B cell (primary cell): ENCODE data around the gene CTBP2. TPM values are rescaled to one million over a fixed set of nuclear protein-coding genes. Genes with fewer than 3 reads are reported as not detected.

Experiments
- ATAC-seq: fragments of 200-7000 bp; cut with Tn5 transposase; one replicate; pipeline ENCODE4 v1.10.0; 2021; ENCODE audit warnings: low read depth, mild to moderate bottlenecking, moderate number of reproducible peaks, moderate library complexity
- CTCF ChIA-PET: fragments of 350-600 bp; sonication (Branson Sonifier 250); formaldehyde crosslinking; loops from one replicate; lab custom pipeline; 2021; ENCODE audit warnings: antibody characterized with exemption, inconsistent platforms; lab: Charles Lee
- POLR2A ChIA-PET: fragments of 350-600 bp; sonication (Branson Sonifier 250); formaldehyde crosslinking; loops from one replicate; lab custom pipeline; 2021; ENCODE audit warnings: antibody characterized with exemption; lab: Charles Lee
- DNase-seq: peaks from one replicate; pipeline ENCODE4 v3.0.0; 2013
- H2AFZ ChIP-seq: 2 replicates; pipeline ENCODE4 v1.6.1; 2012; ENCODE audit warnings: mild to moderate bottlenecking, low read depth, low read length; ENCODE audit not compliant: insufficient read depth, poor library complexity, severe bottlenecking
- H3K27ac ChIP-seq, 2 donors: 1 replicate in 1 of 2; 2 replicates in 1 of 2; pipeline ENCODE4 v1.5.1; 2012 to 2013; ENCODE audit warnings: low read length in 2 of 2, mild to moderate bottlenecking in 2 of 2, moderate library complexity in 1 of 2
- H3K27me3 ChIP-seq, 4 experiments: fragments of 200-600 bp in 1 of 4; sonication (generic) in 1 of 4; replicated peaks in 1 of 4; 1 replicate in 2 of 4; 2 replicates in 2 of 4; pipeline versions ENCODE4 v1.6.1 to v1.7.0; 2013 to 2016; ENCODE audit warnings: low read length in 3 of 4, mild to moderate bottlenecking in 2 of 4, mixed read lengths in 1 of 4, moderate library complexity in 1 of 4; ENCODE audit not compliant: insufficient read depth in 4 of 4, control insufficient read depth in 3 of 4; ENCODE audit errors: control extremely low read depth in 1 of 4
- H3K36me3 ChIP-seq, 2 experiments: replicated peaks in 1 of 2; 1 replicate in 1 of 2; 2 replicates in 1 of 2; pipeline versions ENCODE4 v1.6.1 to v1.7.1; 2013; ENCODE audit warnings: low read length in 1 of 2; ENCODE audit not compliant: insufficient read depth in 2 of 2, control insufficient read depth in 1 of 2; ENCODE audit errors: control extremely low read depth in 1 of 2, extremely low read depth in 1 of 2
- H3K4me1 ChIP-seq, 2 donors: fragments of 200-600 bp in 1 of 2; sonication (generic) in 1 of 2; 1 replicate in 1 of 2; 2 replicates in 1 of 2; pipeline versions ENCODE4 v1.5.1 to v1.6.1; 2013 to 2017; ENCODE audit warnings: low read length in 2 of 2; ENCODE audit not compliant: control insufficient read depth in 2 of 2, insufficient read depth in 2 of 2
- H3K4me2 ChIP-seq: replicated peaks from 2 replicates; pipeline ENCODE3; 2012; ENCODE audit warnings: mild to moderate bottlenecking, low read depth, low read length; ENCODE audit not compliant: poor library complexity, severe bottlenecking
- H3K4me3 ChIP-seq, 5 experiments: fragments of 200-600 bp in 1 of 5; sonication (generic) in 1 of 5; 1 replicate in 3 of 5; 2 replicates in 2 of 5; pipeline versions ENCODE4 v1.5.1 to v1.7.0; 2011 to 2016; ENCODE audit warnings: low read length in 4 of 5, mild to moderate bottlenecking in 4 of 5, low read depth in 2 of 5, control low read depth in 1 of 5, moderate library complexity in 1 of 5; ENCODE audit not compliant: insufficient read depth in 1 of 5; ENCODE audit errors: control extremely low read depth in 1 of 5, extremely low read depth in 1 of 5
- H3K79me2 ChIP-seq: fragments of 200-600 bp; sonication (generic); one replicate; pipeline ENCODE4 v1.6.0; 2016; ENCODE audit warnings: low read length; ENCODE audit not compliant: control insufficient read depth, insufficient read depth
- H3K9ac ChIP-seq: fragments of 200-600 bp; sonication (generic); 2 replicates; pipeline ENCODE4 v1.6.1; 2017; ENCODE audit warnings: mild to moderate bottlenecking, low read length, moderate library complexity
- H3K9me3 ChIP-seq, 3 donors: one replicate each; pipeline versions ENCODE4 v1.6.1 to v1.7.1; 2013; ENCODE audit warnings: low read length in 2 of 3; ENCODE audit not compliant: control insufficient read depth in 2 of 3, insufficient read depth in 1 of 3; ENCODE audit errors: control extremely low read depth in 1 of 3
- H4K20me1 ChIP-seq: 2 replicates; pipeline ENCODE4 v1.6.0; 2012; ENCODE audit warnings: mild to moderate bottlenecking, low read length; ENCODE audit not compliant: insufficient read depth, control insufficient read depth, poor library complexity, severe bottlenecking
- H3K27ac Mint-ChIP-seq: one replicate; pipeline ENCODE4 v1.8.0; 2021; ENCODE audit warnings: mixed read lengths
- H3K27me3 Mint-ChIP-seq: one replicate; pipeline ENCODE4 v1.8.0; 2021; ENCODE audit warnings: mixed read lengths
- H3K4me1 Mint-ChIP-seq: one replicate; pipeline ENCODE4 v1.8.0; 2021; ENCODE audit warnings: mixed read lengths
- H3K4me3 Mint-ChIP-seq: one replicate; pipeline ENCODE4 v1.8.0; 2021; ENCODE audit warnings: mixed read lengths
- H3K9me3 Mint-ChIP-seq: one replicate; pipeline ENCODE4 v1.8.0; 2022; ENCODE audit warnings: mixed read lengths; ENCODE audit not compliant: insufficient read depth
- EZH2 ChIP-seq: IDR thresholded peaks from 2 replicates; pipeline ENCODE4 v1.6.1; 2012; ENCODE audit warnings: borderline replicate concordance, low read depth, mild to moderate bottlenecking, moderate library complexity, low read length; ENCODE audit not compliant: insufficient read depth, poor library complexity, severe bottlenecking
- WGBS: methylation state at CpG from one replicate; pipeline ENCODE4 v1.1.5; 2013; ENCODE audit warnings: missing lambda C conversion rate; ENCODE audit not compliant: insufficient coverage; 5-methylcytosine and 5-hydroxymethylcytosine counted together
- intact Hi-C: fragments of 100-400 bp; cut with micrococcal nuclease; formaldehyde crosslinking; loops from one replicate; pipeline ENCODE4 v1.10.0; 2022
- polyA plus RNA-seq: library from polyadenylated mRNA; depleted of rRNA; stranded (reverse); fragments of >200 nt; gene quantifications from 2 replicates; pipeline ENCODE4 v1.2.3, GENCODE V29; 2012
- total RNA-seq, 2 donors: library from RNA; stranded (reverse); fragments of 120-200 nt in 1 of 2; gene quantifications; 1 replicate in 1 of 2; 2 replicates in 1 of 2; pipeline versions ENCODE4 v1.2.3 to v1.2.4, GENCODE V29; 2013 to 2022
- TF ChIP-seq, protein P1 (sequence below): fragments of 200-600 bp; IDR thresholded peaks from one replicate; pipeline ENCODE4 v1.8.0; 2022; ENCODE audit warnings: antibody characterized with exemption, mild to moderate bottlenecking

CTBP2 gene
- total and polyA plus RNA-seq, 2 donors (not counting 1 experiment from before 2014, with no cell fraction given): 0.39 to 0.85 TPM

DNA sequence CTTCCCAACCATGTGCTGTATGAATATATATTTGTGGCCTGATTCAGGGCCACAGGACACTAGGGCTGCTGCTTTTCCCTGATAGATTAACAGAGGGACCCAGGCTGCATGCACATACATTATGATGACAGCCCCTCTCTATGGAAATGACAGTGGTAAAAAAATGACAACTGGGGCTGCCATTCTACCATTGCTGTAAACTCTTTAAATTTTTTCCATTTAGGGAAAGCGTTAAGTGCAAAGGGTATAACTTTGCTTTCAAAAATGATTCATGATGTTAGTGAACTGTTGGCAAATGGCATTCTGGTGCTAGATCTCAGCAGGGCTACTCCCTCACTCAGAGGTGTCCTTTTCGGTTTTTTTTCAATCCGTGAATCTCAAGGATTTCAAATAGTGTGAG, 4.2 kb downstream of the CTBP2 start:
- Histone ChIP-seq H3K36me3 (no peaks in the 10 kb centered on the region), H3K4me3 (no peak overlapping the region), H3K4me2 (no peak overlapping the region), H2AFZ (no peak overlapping the region), H3K79me2 (no peaks in the 10 kb centered on the region), H3K4me1 (peaks cover 13 to 14% of the 10 kb centered on the region in 2 donors), H4K20me1 (no peaks in the 10 kb centered on the region), H3K27ac (no peak overlapping the region), H3K9me3 (peaks cover 0 to 11% (median 0%) of the 10 kb centered on the region in 3 donors), H3K27me3 (peaks cover 0 to 57% (median 41%) of the 10 kb centered on the region in 4 experiments), H3K9ac (no peak overlapping the region)
- Mint-ChIP-seq H3K27me3 (peaks cover 61% of the 10 kb centered on the region), H3K27ac (no peak overlapping the region), H3K9me3 (no peaks in the 10 kb centered on the region), H3K4me3 (no peak overlapping the region), H3K4me1 (peaks cover 11% of the 10 kb centered on the region)
- ChIA-PET CTCF (no interaction called here), POLR2A (no interaction called here)
- no peak for ATAC-seq
- DNase-seq: no peak
- intact Hi-C loops: no loop called here
- TF ChIP-seq EZH2: no peak
- TF ChIP-seq, protein P1, sequence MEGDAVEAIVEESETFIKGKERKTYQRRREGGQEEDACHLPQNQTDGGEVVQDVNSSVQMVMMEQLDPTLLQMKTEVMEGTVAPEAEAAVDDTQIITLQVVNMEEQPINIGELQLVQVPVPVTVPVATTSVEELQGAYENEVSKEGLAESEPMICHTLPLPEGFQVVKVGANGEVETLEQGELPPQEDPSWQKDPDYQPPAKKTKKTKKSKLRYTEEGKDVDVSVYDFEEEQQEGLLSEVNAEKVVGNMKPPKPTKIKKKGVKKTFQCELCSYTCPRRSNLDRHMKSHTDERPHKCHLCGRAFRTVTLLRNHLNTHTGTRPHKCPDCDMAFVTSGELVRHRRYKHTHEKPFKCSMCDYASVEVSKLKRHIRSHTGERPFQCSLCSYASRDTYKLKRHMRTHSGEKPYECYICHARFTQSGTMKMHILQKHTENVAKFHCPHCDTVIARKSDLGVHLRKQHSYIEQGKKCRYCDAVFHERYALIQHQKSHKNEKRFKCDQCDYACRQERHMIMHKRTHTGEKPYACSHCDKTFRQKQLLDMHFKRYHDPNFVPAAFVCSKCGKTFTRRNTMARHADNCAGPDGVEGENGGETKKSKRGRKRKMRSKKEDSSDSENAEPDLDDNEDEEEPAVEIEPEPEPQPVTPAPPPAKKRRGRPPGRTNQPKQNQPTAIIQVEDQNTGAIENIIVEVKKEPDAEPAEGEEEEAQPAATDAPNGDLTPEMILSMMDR: no peak
- WGBS: no CpG with 5 or more reads among the region's 3 CpGs

DNA sequence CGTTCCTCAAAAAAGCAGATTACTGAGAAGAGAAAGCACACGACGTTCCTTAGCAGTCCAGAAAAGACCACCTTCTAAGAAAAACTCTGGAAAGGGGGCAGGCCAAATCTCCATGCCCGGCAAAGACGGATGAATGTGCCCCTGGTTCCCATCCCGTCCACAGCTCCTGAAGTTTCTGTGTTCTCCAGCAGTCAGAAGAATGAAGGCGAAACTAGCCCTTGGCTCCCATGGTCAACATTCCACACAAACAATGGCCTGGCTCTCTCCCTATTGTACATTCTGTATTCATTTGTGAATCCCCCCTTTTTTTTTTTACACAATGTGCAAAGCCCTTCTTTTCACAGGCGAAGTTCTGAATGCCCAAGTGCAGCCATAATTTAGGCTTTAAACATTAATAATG, 5.3 kb downstream of the CTBP2 start:
- ATAC-seq (no peak), DNase-seq (no peak)
- Histone ChIP-seq H3K36me3 (no peaks in the 10 kb centered on the region), H3K4me2 (no peak overlapping the region), H3K27ac (no peak overlapping the region), H3K4me3 (no peak overlapping the region), H3K9me3 (peaks cover 0 to 13% (median 0%) of the 10 kb centered on the region in 3 donors), H2AFZ (no peak overlapping the region), H3K27me3 (peaks cover 0 to 55% (median 41%) of the 10 kb centered on the region in 4 experiments), H3K9ac (no peak overlapping the region), H4K20me1 (no peaks in the 10 kb centered on the region), H3K79me2 (no peaks in the 10 kb centered on the region), H3K4me1 (peaks cover 10% of the 10 kb centered on the region in 2 donors)
- H3K9me3 Mint-ChIP-seq: no peaks in the 10 kb centered on the region
- no peak overlapping the region for H3K4me3 Mint-ChIP-seq
- H3K27ac Mint-ChIP-seq: no peak overlapping the region
- peaks cover 11% of the 10 kb centered on the region for H3K4me1 Mint-ChIP-seq
- 46% methylated on average over 5 of the region's 8 CpGs for WGBS
- ChIA-PET CTCF (no interaction called here), POLR2A (no interaction called here)
- intact Hi-C loops: no loop called here
- TF ChIP-seq, protein P1: no peak
- no peak for TF ChIP-seq EZH2
- peaks cover 68% of the 10 kb centered on the region for H3K27me3 Mint-ChIP-seq
